ENCODE measurements around the gene VAV3.

DNA sequence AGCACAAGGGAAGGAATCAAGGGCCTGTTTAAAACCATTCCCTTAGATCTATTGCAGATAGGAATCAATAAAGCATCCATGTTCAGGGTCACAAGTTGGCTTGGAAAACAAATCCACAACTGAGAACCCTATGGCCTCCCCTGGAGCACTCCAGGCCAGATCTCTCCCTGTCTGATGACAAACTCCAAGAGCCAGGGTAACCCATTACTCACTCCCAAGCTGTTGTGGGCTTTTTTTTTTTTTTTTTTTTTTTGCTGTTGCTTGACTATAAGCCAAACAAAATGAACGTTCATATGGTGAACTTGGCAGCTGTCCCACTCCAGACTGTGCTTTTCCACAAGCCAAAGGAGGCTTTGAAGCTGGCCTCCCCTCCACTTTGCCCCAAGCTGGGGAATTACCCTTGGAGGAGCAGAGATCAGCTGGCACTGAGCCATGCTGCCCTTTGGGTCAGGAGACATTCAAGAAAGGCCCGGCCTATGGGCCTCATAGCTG is 35.7 kb upstream of the VAV3 start:
- TF ChIP-seq, protein P1, sequence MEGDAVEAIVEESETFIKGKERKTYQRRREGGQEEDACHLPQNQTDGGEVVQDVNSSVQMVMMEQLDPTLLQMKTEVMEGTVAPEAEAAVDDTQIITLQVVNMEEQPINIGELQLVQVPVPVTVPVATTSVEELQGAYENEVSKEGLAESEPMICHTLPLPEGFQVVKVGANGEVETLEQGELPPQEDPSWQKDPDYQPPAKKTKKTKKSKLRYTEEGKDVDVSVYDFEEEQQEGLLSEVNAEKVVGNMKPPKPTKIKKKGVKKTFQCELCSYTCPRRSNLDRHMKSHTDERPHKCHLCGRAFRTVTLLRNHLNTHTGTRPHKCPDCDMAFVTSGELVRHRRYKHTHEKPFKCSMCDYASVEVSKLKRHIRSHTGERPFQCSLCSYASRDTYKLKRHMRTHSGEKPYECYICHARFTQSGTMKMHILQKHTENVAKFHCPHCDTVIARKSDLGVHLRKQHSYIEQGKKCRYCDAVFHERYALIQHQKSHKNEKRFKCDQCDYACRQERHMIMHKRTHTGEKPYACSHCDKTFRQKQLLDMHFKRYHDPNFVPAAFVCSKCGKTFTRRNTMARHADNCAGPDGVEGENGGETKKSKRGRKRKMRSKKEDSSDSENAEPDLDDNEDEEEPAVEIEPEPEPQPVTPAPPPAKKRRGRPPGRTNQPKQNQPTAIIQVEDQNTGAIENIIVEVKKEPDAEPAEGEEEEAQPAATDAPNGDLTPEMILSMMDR (CRISPR knock-in tag; IDR thresholded peaks at IDR 0.05): no peak
- TF ChIP-seq ZFX (CRISPR knock-in tag; IDR thresholded peaks at IDR 0.05; ENCODE audit: low read depth) (no peak), CEBPB (IDR thresholded peaks at IDR 0.05; ENCODE audit: borderline replicate concordance, low read depth, low read length) (no peak)
- TF ChIP-seq, protein P2, sequence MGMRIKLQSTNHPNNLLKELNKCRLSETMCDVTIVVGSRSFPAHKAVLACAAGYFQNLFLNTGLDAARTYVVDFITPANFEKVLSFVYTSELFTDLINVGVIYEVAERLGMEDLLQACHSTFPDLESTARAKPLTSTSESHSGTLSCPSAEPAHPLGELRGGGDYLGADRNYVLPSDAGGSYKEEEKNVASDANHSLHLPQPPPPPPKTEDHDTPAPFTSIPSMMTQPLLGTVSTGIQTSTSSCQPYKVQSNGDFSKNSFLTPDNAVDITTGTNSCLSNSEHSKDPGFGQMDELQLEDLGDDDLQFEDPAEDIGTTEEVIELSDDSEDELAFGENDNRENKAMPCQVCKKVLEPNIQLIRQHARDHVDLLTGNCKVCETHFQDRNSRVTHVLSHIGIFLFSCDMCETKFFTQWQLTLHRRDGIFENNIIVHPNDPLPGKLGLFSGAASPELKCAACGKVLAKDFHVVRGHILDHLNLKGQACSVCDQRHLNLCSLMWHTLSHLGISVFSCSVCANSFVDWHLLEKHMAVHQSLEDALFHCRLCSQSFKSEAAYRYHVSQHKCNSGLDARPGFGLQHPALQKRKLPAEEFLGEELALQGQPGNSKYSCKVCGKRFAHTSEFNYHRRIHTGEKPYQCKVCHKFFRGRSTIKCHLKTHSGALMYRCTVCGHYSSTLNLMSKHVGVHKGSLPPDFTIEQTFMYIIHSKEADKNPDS (CRISPR knock-in tag; IDR thresholded peaks at IDR 0.05): no peak
